B cell (primary cell): ENCODE results near the gene DENND1C.

Experiments used
- EZH2 ChIP-seq: IDR thresholded peaks from 2 replicates; pipeline ENCODE4 v1.6.1; 2012; ENCODE audit warnings: borderline replicate concordance, low read depth, mild to moderate bottlenecking, moderate library complexity, low read length; ENCODE audit not compliant: insufficient read depth, poor library complexity, severe bottlenecking
- TF ChIP-seq, protein P1 (sequence below): fragments of 200-600 bp; IDR thresholded peaks from one replicate; pipeline ENCODE4 v1.8.0; 2022; ENCODE audit warnings: antibody characterized with exemption, mild to moderate bottlenecking

- TF ChIP-seq, protein P1, sequence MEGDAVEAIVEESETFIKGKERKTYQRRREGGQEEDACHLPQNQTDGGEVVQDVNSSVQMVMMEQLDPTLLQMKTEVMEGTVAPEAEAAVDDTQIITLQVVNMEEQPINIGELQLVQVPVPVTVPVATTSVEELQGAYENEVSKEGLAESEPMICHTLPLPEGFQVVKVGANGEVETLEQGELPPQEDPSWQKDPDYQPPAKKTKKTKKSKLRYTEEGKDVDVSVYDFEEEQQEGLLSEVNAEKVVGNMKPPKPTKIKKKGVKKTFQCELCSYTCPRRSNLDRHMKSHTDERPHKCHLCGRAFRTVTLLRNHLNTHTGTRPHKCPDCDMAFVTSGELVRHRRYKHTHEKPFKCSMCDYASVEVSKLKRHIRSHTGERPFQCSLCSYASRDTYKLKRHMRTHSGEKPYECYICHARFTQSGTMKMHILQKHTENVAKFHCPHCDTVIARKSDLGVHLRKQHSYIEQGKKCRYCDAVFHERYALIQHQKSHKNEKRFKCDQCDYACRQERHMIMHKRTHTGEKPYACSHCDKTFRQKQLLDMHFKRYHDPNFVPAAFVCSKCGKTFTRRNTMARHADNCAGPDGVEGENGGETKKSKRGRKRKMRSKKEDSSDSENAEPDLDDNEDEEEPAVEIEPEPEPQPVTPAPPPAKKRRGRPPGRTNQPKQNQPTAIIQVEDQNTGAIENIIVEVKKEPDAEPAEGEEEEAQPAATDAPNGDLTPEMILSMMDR, result no peak
- no peak for TF ChIP-seq EZH2
These were observed 42.7 kb upstream of the DENND1C start for GRCh38 chr19:6524311-6524710.
